Hepatocyte (in vitro differentiated cells): ENCODE data around the gene TPRX2. TPM values are rescaled to one million over a fixed set of nuclear protein-coding genes. Genes with fewer than 3 reads are reported as not detected.

ENCODE experiments used
- DNase-seq: peaks from one replicate; pipeline ENCODE4 v3.0.0-alpha.2; 2016; ENCODE audit warnings: low spot score
- H2AFZ ChIP-seq: fragments of 200-600 bp; sonication (generic); 2 replicates; pipeline ENCODE4 v1.6.0; 2016; ENCODE audit warnings: antibody characterized with exemption, mild to moderate bottlenecking
- H3K27ac ChIP-seq: fragments of 200-600 bp; sonication (generic); 2 replicates; pipeline ENCODE4 v1.5.1; 2016; ENCODE audit warnings: mild to moderate bottlenecking
- H3K27me3 ChIP-seq: fragments of 200-600 bp; sonication (generic); 2 replicates; pipeline ENCODE4 v1.6.1; 2016
- H3K36me3 ChIP-seq: fragments of 200-600 bp; sonication (generic); replicated peaks from 2 replicates; pipeline ENCODE4 v1.5.1; 2016; ENCODE audit warnings: low read depth; ENCODE audit not compliant: insufficient read depth
- H3K4me1 ChIP-seq: fragments of 200-600 bp; sonication (generic); 2 replicates; pipeline ENCODE4 v1.5.1; 2016; ENCODE audit warnings: mild to moderate bottlenecking, moderate library complexity; ENCODE audit not compliant: insufficient read depth
- H3K4me2 ChIP-seq: fragments of 200-600 bp; sonication (generic); 2 replicates; pipeline ENCODE4 v1.6.0; 2016
- H3K4me3 ChIP-seq: fragments of 200-600 bp; sonication (generic); 2 replicates; pipeline ENCODE4 v1.5.1; 2016; ENCODE audit warnings: mild to moderate bottlenecking
- H3K79me2 ChIP-seq: fragments of 200-600 bp; sonication (generic); 2 replicates; pipeline ENCODE4 v1.6.0; 2017; ENCODE audit warnings: mild to moderate bottlenecking
- H3K9me2 ChIP-seq: fragments of 200-600 bp; sonication (generic); replicated peaks from 2 replicates; pipeline ENCODE4 v1.6.0; 2017; ENCODE audit warnings: mild to moderate bottlenecking; ENCODE audit not compliant: insufficient read depth
- H3K9me3 ChIP-seq: fragments of 200-600 bp; sonication (generic); 2 replicates; pipeline ENCODE4 v1.5.1; 2016; ENCODE audit warnings: low read depth, mild to moderate bottlenecking
- H4K20me1 ChIP-seq: fragments of 200-600 bp; sonication (generic); 2 replicates; pipeline ENCODE4 v1.6.0; 2016; ENCODE audit warnings: mild to moderate bottlenecking; ENCODE audit not compliant: insufficient read depth, poor library complexity, severe bottlenecking
- EZH2 ChIP-seq: fragments of 200-600 bp; sonication (generic); IDR thresholded peaks from 2 replicates; pipeline ENCODE4 v1.6.1; 2016; ENCODE audit warnings: antibody characterized with exemption, mild to moderate bottlenecking, borderline replicate concordance
- EZH2phosphoT487 ChIP-seq: fragments of 200-600 bp; sonication (generic); IDR thresholded peaks from one replicate; pipeline ENCODE4 v1.6.1; 2018; ENCODE audit warnings: antibody characterized with exemption, mild to moderate bottlenecking, low read depth, moderate library complexity; ENCODE audit not compliant: unreplicated experiment, severe bottlenecking
- WGBS: methylation state at CpG from one replicate; pipeline ENCODE4 v1.1.6; 2016; ENCODE audit warnings: low lambda C conversion rate; ENCODE audit errors: missing lambda C conversion rate; 5-methylcytosine and 5-hydroxymethylcytosine counted together
- polyA plus RNA-seq: library from polyadenylated mRNA; unstranded; fragments of >200 nt; fragmentation: Nextera tagmentation; extraction: Ambion mirVana; gene quantifications from 2 replicates; pipeline ENCODE4 v1.2.1, GENCODE V29; 2016
- total RNA-seq: library from RNA; depleted of rRNA; stranded (reverse); fragments of >200 nt; gene quantifications from 2 replicates; pipeline ENCODE4 v1.2.3, GENCODE V29; 2014
- TF ChIP-seq, protein P1 (sequence below): fragments of 200-600 bp; sonication (generic); IDR thresholded peaks from 2 replicates; pipeline ENCODE4 v1.5.1; 2016; ENCODE audit warnings: antibody characterized with exemption, mild to moderate bottlenecking; ENCODE audit not compliant: poor library complexity

TPRX2 gene
- total and polyA plus RNA-seq, 2 experiments from 2014 or later, result not detected

- H2AFZ ChIP-seq, result peak overlapping the region; percentile 22
- no peak overlapping the region for H3K4me3 ChIP-seq
- no peaks in the 10 kb centered on the region for H4K20me1 ChIP-seq
- no peaks in the 10 kb centered on the region for H3K36me3 ChIP-seq
- H3K27me3 ChIP-seq, result no peaks in the 10 kb centered on the region
- DNase-seq, result no peak
- H3K27ac ChIP-seq, result peak overlapping the region; percentile 96
- no peaks in the 10 kb centered on the region for H3K9me2 ChIP-seq
- H3K79me2 ChIP-seq, result no peaks in the 10 kb centered on the region
- peak overlapping the region; percentile 32 for H3K4me2 ChIP-seq
- H3K9me3 ChIP-seq, result no peaks in the 10 kb centered on the region
- peaks cover 16% of the 10 kb centered on the region for H3K4me1 ChIP-seq
- 15% methylated on average over 2 of the region's 2 CpGs for WGBS
- TF ChIP-seq EZH2 (no peak), EZH2phosphoT487 (no peak)
- TF ChIP-seq, protein P1, sequence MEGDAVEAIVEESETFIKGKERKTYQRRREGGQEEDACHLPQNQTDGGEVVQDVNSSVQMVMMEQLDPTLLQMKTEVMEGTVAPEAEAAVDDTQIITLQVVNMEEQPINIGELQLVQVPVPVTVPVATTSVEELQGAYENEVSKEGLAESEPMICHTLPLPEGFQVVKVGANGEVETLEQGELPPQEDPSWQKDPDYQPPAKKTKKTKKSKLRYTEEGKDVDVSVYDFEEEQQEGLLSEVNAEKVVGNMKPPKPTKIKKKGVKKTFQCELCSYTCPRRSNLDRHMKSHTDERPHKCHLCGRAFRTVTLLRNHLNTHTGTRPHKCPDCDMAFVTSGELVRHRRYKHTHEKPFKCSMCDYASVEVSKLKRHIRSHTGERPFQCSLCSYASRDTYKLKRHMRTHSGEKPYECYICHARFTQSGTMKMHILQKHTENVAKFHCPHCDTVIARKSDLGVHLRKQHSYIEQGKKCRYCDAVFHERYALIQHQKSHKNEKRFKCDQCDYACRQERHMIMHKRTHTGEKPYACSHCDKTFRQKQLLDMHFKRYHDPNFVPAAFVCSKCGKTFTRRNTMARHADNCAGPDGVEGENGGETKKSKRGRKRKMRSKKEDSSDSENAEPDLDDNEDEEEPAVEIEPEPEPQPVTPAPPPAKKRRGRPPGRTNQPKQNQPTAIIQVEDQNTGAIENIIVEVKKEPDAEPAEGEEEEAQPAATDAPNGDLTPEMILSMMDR, result no peak
Measured at GRCh38 chr19:47891622-47891922, 32.5 kb downstream of the TPRX2 start.

DNA sequence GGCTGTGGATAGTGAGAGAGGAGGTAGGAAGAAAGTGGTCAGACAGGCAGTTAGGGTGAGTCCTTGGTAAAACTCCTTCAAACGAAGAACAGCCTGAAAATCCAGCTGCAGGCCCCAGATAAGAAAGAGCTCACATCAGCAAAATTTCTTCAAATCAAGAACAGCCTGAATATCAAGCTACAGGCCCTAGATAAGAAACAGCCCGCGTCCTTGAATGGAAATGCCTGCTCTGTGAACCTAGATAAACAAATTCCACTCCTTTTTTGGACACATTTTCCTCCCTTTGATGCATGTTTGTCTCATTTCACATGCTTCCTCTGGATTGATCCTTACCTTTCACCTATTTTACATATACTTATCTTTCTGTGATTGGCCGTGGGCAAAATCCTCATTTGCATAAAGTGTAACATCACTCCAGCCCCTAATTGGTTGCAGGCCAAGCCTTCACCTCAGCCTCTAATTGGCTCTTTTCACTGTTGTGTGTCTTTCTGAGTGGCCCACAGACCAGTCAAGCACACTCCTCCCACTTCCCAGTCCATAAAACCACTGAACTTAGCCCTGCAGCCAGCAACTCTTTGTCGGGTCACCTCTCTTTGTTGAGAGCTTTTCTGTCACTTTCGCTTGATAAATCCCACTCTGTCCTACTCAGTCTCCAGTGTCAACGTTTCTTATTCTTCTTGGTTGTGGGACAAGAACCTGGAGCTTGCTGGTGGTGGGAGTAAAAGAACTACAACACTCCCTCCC is 33.1 kb downstream of the TPRX2 start:
- Histone ChIP-seq H3K27me3 (no peaks in the 10 kb centered on the region), H3K4me2 (peak overlapping the region; percentile 36), H3K9me2 (no peaks in the 10 kb centered on the region), H3K36me3 (no peaks in the 10 kb centered on the region), H4K20me1 (no peaks in the 10 kb centered on the region), H3K4me3 (no peak overlapping the region), H2AFZ (peak overlapping the region; percentile 22), H3K27ac (peak overlapping the region; percentile 96), H3K9me3 (no peaks in the 10 kb centered on the region), H3K4me1 (peaks cover 16% of the 10 kb centered on the region), H3K79me2 (no peaks in the 10 kb centered on the region)
- peak; percentile 92 for DNase-seq
- TF ChIP-seq, protein P1, result no peak
- TF ChIP-seq EZH2phosphoT487 (no peak), EZH2 (no peak)
- 15% methylated on average over 7 of the region's 7 CpGs for WGBS

- no peaks in the 10 kb centered on the region for H3K9me2 ChIP-seq
- H3K4me1 ChIP-seq, result peaks cover 16% of the 10 kb centered on the region
- H3K4me2 ChIP-seq, result no peak overlapping the region
- no peak for DNase-seq
- H3K27me3 ChIP-seq, result no peaks in the 10 kb centered on the region
- H3K36me3 ChIP-seq, result no peaks in the 10 kb centered on the region
- no peak overlapping the region for H3K27ac ChIP-seq
- 95% methylated on average over 5 of the region's 5 CpGs for WGBS
- H3K9me3 ChIP-seq, result no peaks in the 10 kb centered on the region
- no peak for TF ChIP-seq EZH2
- TF ChIP-seq EZH2phosphoT487, result no peak
- TF ChIP-seq, protein P1, result no peak
- H3K4me3 ChIP-seq, result no peak overlapping the region
- H3K79me2 ChIP-seq, result no peaks in the 10 kb centered on the region
- H2AFZ ChIP-seq, result no peak overlapping the region
- no peaks in the 10 kb centered on the region for H4K20me1 ChIP-seq
Measured at GRCh38 chr19:47895165-47895782, 36.2 kb downstream of the TPRX2 start.
